K562 (cell line): Measurements from ENCODE around the gene FAM180B. TPM values are rescaled to one million over a fixed set of nuclear protein-coding genes. Genes with fewer than 3 reads are reported as not detected.

ENCODE experiments used
- ATF1 ChIP-seq, 2 experiments: fragments of 450-650 bp in 1 of 2; IDR thresholded peaks; 2 replicates each; pipeline ENCODE4 v1.6.1; 2016; ENCODE audit warnings: missing compliant biosample characterization in 1 of 2, missing genetic modification characterization in 1 of 2
- COPS2 ChIP-seq: fragments of 450-650 bp; conservative IDR thresholded peaks from 2 replicates; pipeline ENCODE4 v1.6.1; 2016; ENCODE audit warnings: mild to moderate bottlenecking, moderate library complexity
- DACH1 ChIP-seq: fragments of 450-650 bp; IDR thresholded peaks from 2 replicates; pipeline ENCODE4 v1.6.1; 2018; ENCODE audit not compliant: partially characterized antibody
- DPF2 ChIP-seq: fragments of 450-650 bp; IDR thresholded peaks from 2 replicates; pipeline ENCODE4 v1.6.1; 2016
- HNRNPL ChIP-seq: fragments of 200-400 bp; formaldehyde crosslinking; IDR thresholded peaks from 2 replicates; pipeline ENCODE4 v1.6.1; 2017; ENCODE audit warnings: low read depth, mild to moderate bottlenecking, low read length
- HSF4 ChIP-seq: fragments of 250-450 bp; sonication (Bioruptor Pico); IDR thresholded peaks from 2 replicates; pipeline ENCODE4 v2.1.2; 2022; ENCODE audit warnings: mild to moderate bottlenecking, moderate library complexity, borderline replicate concordance
- L3MBTL2 ChIP-seq: fragments of 450-650 bp; IDR thresholded peaks from 2 replicates; pipeline ENCODE4 v1.6.1; 2016; ENCODE audit warnings: mild to moderate bottlenecking, moderate library complexity
- MECOM ChIP-seq: fragments of 250-450 bp; sonication (Bioruptor Pico); IDR thresholded peaks from 2 replicates; pipeline ENCODE4 v1.8.0; 2022; ENCODE audit warnings: inconsistent platforms
- MLLT1 ChIP-seq, 2 experiments: fragments of 450-650 bp; IDR thresholded peaks; 2 replicates each; pipeline ENCODE4 v1.6.1; 2016
- OTX1 ChIP-seq: fragments of 450-650 bp; formaldehyde crosslinking; IDR thresholded peaks from 2 replicates; pipeline ENCODE4 v1.4.0; 2022; ENCODE audit warnings: mild to moderate bottlenecking
- RFX7 ChIP-seq: fragments of 250-450 bp; sonication (Bioruptor Pico); IDR thresholded peaks from 2 replicates; pipeline ENCODE4 v1.5.1; 2021; ENCODE audit warnings: mild to moderate bottlenecking
- TAF15 ChIP-seq: fragments of 200-400 bp; formaldehyde crosslinking; IDR thresholded peaks from 2 replicates; pipeline ENCODE4 v1.6.1; 2017; ENCODE audit warnings: mild to moderate bottlenecking, low read depth, low read length, moderate library complexity
- TOE1 ChIP-seq, 2 experiments: fragments of 450-650 bp in 1 of 2; sonication (generic) in 1 of 2; formaldehyde crosslinking in 1 of 2; IDR thresholded peaks; 2 replicates each; pipeline versions ENCODE4 v1.7.1 to v1.8.0; 2016 to 2022; ENCODE audit warnings: borderline replicate concordance in 2 of 2, mild to moderate bottlenecking in 2 of 2, antibody characterized with exemption in 1 of 2, inconsistent platforms in 1 of 2, low read depth in 1 of 2, missing genetic modification reagents in 1 of 2, moderate library complexity in 1 of 2
- VEZF1 ChIP-seq: fragments of 200-800 bp; sonication (Bioruptor generic); IDR thresholded peaks from 2 replicates; pipeline ENCODE4 v1.6.1; 2017; ENCODE audit warnings: missing genetic modification characterization, missing compliant biosample characterization
- ZC3H11A ChIP-seq: IDR thresholded peaks from 2 replicates; pipeline ENCODE4 v1.6.1; 2012; ENCODE audit warnings: low read depth, low read length, improper control_type of control experiment
- ZFP91 ChIP-seq: sonication (generic); formaldehyde crosslinking; IDR thresholded peaks from 2 replicates; pipeline ENCODE4 v1.8.0; 2022; ENCODE audit warnings: mild to moderate bottlenecking, missing genetic modification reagents
- ZMIZ1 ChIP-seq, 2 experiments: fragments of 150-350 bp in 1 of 2; IDR thresholded peaks; 2 replicates each; pipeline ENCODE4 v1.6.1; 2012 to 2016; ENCODE audit warnings: low read depth in 2 of 2, low read length in 2 of 2, mild to moderate bottlenecking in 1 of 2, moderate library complexity in 1 of 2
- ZNF431 ChIP-seq: sonication (generic); formaldehyde crosslinking; IDR thresholded peaks from 2 replicates; pipeline ENCODE4 v1.8.0; 2022; ENCODE audit warnings: mild to moderate bottlenecking, missing genetic modification reagents
- polyA plus RNA-seq, 8 experiments: library from polyadenylated mRNA; depleted of rRNA in 4 of 8; stranded (reverse) in 5 of 8; unstranded in 3 of 8; fragments of >200 nt; fragmentation: Nextera tagmentation in 2 of 8; fragmentation: Illumina TruSeq in 1 of 8; extraction: Ambion mirVana in 2 of 8; extraction: Trizol in 1 of 8; gene quantifications; 2 replicates each; pipeline versions ENCODE4 v1.2.1 to v1.2.3, GENCODE V29; 2011 to 2014; ENCODE audit warnings: inconsistent platforms in 1 of 8, missing spikeins in 1 of 8
- total RNA-seq, 7 experiments: library from RNA; depleted of rRNA in 6 of 7; stranded (reverse); fragments of >200 nt in 6 of 7; fragmentation: Illumina TruSeq in 2 of 7; extraction: Trizol in 2 of 7; gene quantifications; 2 replicates each; pipeline versions ENCODE4 v1.2.1 to v1.2.3, GENCODE V29; 2011 to 2021; ENCODE audit warnings: low replicate concordance in 1 of 7

FAM180B gene
- total and polyA plus RNA-seq, 9 of the 15 experiments (the other 6 are each of a cell fraction or from before 2014, with no cell fraction given): 0.05 to 0.14 TPM; not detected in 7

- TF ChIP-seq ZNF431 (CRISPR knock-in tag) (peak; percentile 52; the same call in 1 of the 2 replicates), HSF4 (CRISPR knock-in tag) (no peak), MLLT1 (IDR thresholded peaks at IDR 0.05) (peak; percentile 72 to 86; a peak in 3 of 4 replicates), ATF1 (CRISPR knock-in tag; IDR thresholded peaks at IDR 0.05) (peak; percentile 32; the same call in 1 of the 2 replicates), ATF1 (tag; IDR thresholded peaks at IDR 0.05) (peak; percentile 92), VEZF1 (CRISPR knock-in tag) (peak; percentile 90), RFX7 (CRISPR knock-in tag) (no peak), ZFP91 (CRISPR knock-in tag) (no peak), OTX1 (peak; percentile 85), ZMIZ1 (IDR thresholded peaks at IDR 0.05; ENCODE audit: low read depth in 2 of 2, low read length in 2 of 2) (no peak), TOE1 (IDR thresholded peaks at IDR 0.05; ENCODE audit: borderline replicate concordance) (peak; percentile 91), TOE1 (CRISPR knock-in tag; IDR thresholded peaks at IDR 0.05; ENCODE audit: borderline replicate concordance, low read depth) (no peak; the same call in 1 of the 2 replicates), TAF15 (no peak), DACH1 (no peak), L3MBTL2 (peak; percentile 5; the same call in 1 of the 2 replicates), DPF2 (peak; percentile 85), ZC3H11A (peak; percentile 95), HNRNPL (no peak), COPS2 (no peak), MECOM (CRISPR knock-in tag) (no peak)
These were observed 7.7 kb upstream of the FAM180B start, which contains the start of the genes KBTBD4 and NDUFS3 (continued) for GRCh38 chr11:47578524-47579494.
